ENCODE data around the gene HTR3B.

Gene HTR3B

GRCh38 chr11:113949891-113950290, 45.3 kb downstream of the HTR3B start:
- DNase-seq = no peak

GRCh38 chr11:113951537-113951936, 46.9 kb downstream of the HTR3B start:
- DNase-seq = no peak

GRCh38 chr11:113952070-113952469, 47.5 kb downstream of the HTR3B start:
- DNase-seq = no peak

- no peak for DNase-seq
Observed at GRCh38 chr11:113952588-113952987, 48.0 kb downstream of the HTR3B start.

GRCh38 chr11:113954235-113954634, 49.6 kb downstream of the HTR3B start:
- DNase-seq = no peak

- no peak for DNase-seq
Observed at GRCh38 chr11:113956986-113957385, 52.4 kb downstream of the HTR3B start.

- DNase-seq = no peak
Observed at GRCh38 chr11:113960702-113961330, 56.2 kb downstream of the HTR3B start.

- no peak for DNase-seq
Observed at GRCh38 chr11:113967361-113967760, 62.8 kb downstream of the HTR3B start.

- DNase-seq = no peak
Observed at GRCh38 chr11:113971506-113972195, 67.1 kb downstream of the HTR3B start.

- no peak for DNase-seq
Observed at GRCh38 chr11:113974741-113975470, 70.3 kb downstream of the HTR3B start, which contains the start of gene HTR3A. TSS of gene HTR3A (plus strand) at chr11:113975108. CDS start at chr11:113975326, 218 bp downstream.

GRCh38 chr11:113977071-113977490, 72.5 kb downstream of the HTR3B start:
- DNase-seq = no peak

GRCh38 chr11:113977701-113978100, 73.1 kb downstream of the HTR3B start:
- DNase-seq = no peak

GRCh38 chr11:113979431-113979830, 74.8 kb downstream of the HTR3B start:
- DNase-seq = no peak

GRCh38 chr11:113980785-113981184, 76.2 kb downstream of the HTR3B start:
- DNase-seq = no peak

GRCh38 chr11:113982306-113982705, 77.7 kb downstream of the HTR3B start:
- no peak for DNase-seq

GRCh38 chr11:113984781-113985180, 80.2 kb downstream of the HTR3B start:
- DNase-seq = no peak

- no peak for DNase-seq
Observed at GRCh38 chr11:113985906-113986305, 81.3 kb downstream of the HTR3B start.

GRCh38 chr11:113986351-113987140, 82.0 kb downstream of the HTR3B start:
- no peak for DNase-seq

GRCh38 chr11:113989381-113989780, 84.8 kb downstream of the HTR3B start:
- DNase-seq = no peak

GRCh38 chr11:113989916-113990315, 85.3 kb downstream of the HTR3B start:
- no peak for DNase-seq

GRCh38 chr11:113991170-113991569, 86.6 kb downstream of the HTR3B start:
- peak; percentile 47 for DNase-seq

GRCh38 chr11:113991718-113992458, 87.3 kb downstream of the HTR3B start:
- no peak for DNase-seq

All from left hindlimb (tissue), 1 donor.